IMR-90 (cell line): ENCODE results near the gene C6orf15. TPM values are rescaled to one million over a fixed set of nuclear protein-coding genes. Genes with fewer than 3 reads are reported as not detected.

ENCODE experiments used
- ATAC-seq: fragments of 200-7000 bp; cut with Tn5 transposase; 2 replicates; pipeline ENCODE4 v1.9.1; 2020; ENCODE audit warnings: low read depth, mild to moderate bottlenecking, moderate library complexity
- BruUV-seq: library from RNA; stranded (reverse); fragments of 400-500 nt; replicated peaks from 2 replicates; lab custom pipeline; 2021; lab: Mats Ljungman, UMichigan
- CTCF ChIA-PET: fragments of 300-600 bp; formaldehyde crosslinking; extraction: SDS; loops from one replicate; lab custom pipeline; 2021; ENCODE audit warnings: antibody characterized with exemption; lab: Yijun Ruan, JAX
- POLR2A ChIA-PET: fragments of 300-600 bp; sonication (Branson Sonifier 250); formaldehyde crosslinking; loops from one replicate; lab custom pipeline; 2022; ENCODE audit warnings: antibody characterized with exemption; ENCODE audit not compliant: unreplicated experiment; lab: Charles Lee
- DNase-seq: peaks from one replicate; pipeline ENCODE4 v3.0.0; 2013
- H2AFZ ChIP-seq: replicated peaks from 2 replicates; pipeline ENCODE3; 2013; ENCODE audit warnings: low read length, mild to moderate bottlenecking; ENCODE audit not compliant: poor library complexity
- H2AK5ac ChIP-seq: 2 replicates; pipeline ENCODE4 v1.6.1; 2013; ENCODE audit warnings: low read depth, low read length, inconsistent platforms
- H2AK9ac ChIP-seq: replicated peaks from 2 replicates; pipeline ENCODE3; 2013; ENCODE audit warnings: mild to moderate bottlenecking, low read depth, low read length, moderate library complexity; ENCODE audit not compliant: poor library complexity
- H2BK120ac ChIP-seq: 2 replicates; pipeline ENCODE4 v1.6.1; 2013; ENCODE audit warnings: low read depth, low read length, inconsistent platforms
- H2BK15ac ChIP-seq: 3 replicates; pipeline ENCODE4 v1.6.1; 2013; ENCODE audit warnings: low read depth, low read length, inconsistent platforms
- H2BK20ac ChIP-seq: 2 replicates; pipeline ENCODE4 v1.6.1; 2013; ENCODE audit warnings: low read depth, mild to moderate bottlenecking, inconsistent platforms, low read length, moderate library complexity
- H2BK5ac ChIP-seq: 2 replicates; pipeline ENCODE4 v1.6.1; 2013; ENCODE audit warnings: mild to moderate bottlenecking, low read depth, low read length, inconsistent platforms; ENCODE audit not compliant: poor library complexity, severe bottlenecking
- H3K14ac ChIP-seq: replicated peaks from 2 replicates; pipeline ENCODE4 v1.6.1; 2013; ENCODE audit warnings: low read depth, low read length, inconsistent platforms
- H3K18ac ChIP-seq: 2 replicates; pipeline ENCODE4 v1.6.1; 2013; ENCODE audit warnings: low read depth, low read length, control low read depth
- H3K23ac ChIP-seq: 2 replicates; pipeline ENCODE4 v1.6.1; 2013; ENCODE audit warnings: low read depth, low read length, inconsistent platforms
- H3K27ac ChIP-seq: 2 replicates; pipeline ENCODE4 v1.5.1; 2013; ENCODE audit warnings: mild to moderate bottlenecking, control low read depth, low read length; ENCODE audit not compliant: insufficient read depth
- H3K27me3 ChIP-seq: 2 replicates; pipeline ENCODE4 v1.6.1; 2013; ENCODE audit warnings: low read length; ENCODE audit not compliant: control insufficient read depth, insufficient read depth
- H3K36me3 ChIP-seq: 2 replicates; pipeline ENCODE4 v1.6.1; 2013; ENCODE audit warnings: low read length, mixed read lengths; ENCODE audit not compliant: control insufficient read depth, insufficient read depth
- H3K4ac ChIP-seq: 2 replicates; pipeline ENCODE4 v1.6.1; 2013; ENCODE audit warnings: low read depth, low read length, inconsistent platforms
- H3K4me1 ChIP-seq: 2 replicates; pipeline ENCODE4 v1.6.1; 2013; ENCODE audit warnings: low read length, mixed read lengths; ENCODE audit not compliant: control insufficient read depth, insufficient read depth
- H3K4me2 ChIP-seq: 2 replicates; pipeline ENCODE4 v1.6.1; 2013; ENCODE audit warnings: low read depth, mild to moderate bottlenecking, control low read depth, low read length, moderate library complexity
- H3K4me3 ChIP-seq: 2 replicates; pipeline ENCODE4 v1.5.1; 2013; ENCODE audit warnings: low read depth, mild to moderate bottlenecking, control low read depth, low read length, moderate library complexity; ENCODE audit not compliant: insufficient read depth
- H3K56ac ChIP-seq: 2 replicates; pipeline ENCODE4 v1.6.1; 2013; ENCODE audit warnings: low read length, inconsistent platforms; ENCODE audit not compliant: insufficient read depth; ENCODE audit errors: extremely low read depth
- H3K79me1 ChIP-seq, 2 experiments: 2 replicates each; pipeline ENCODE4 v1.6.1; 2013; ENCODE audit warnings: low read length in 2 of 2, inconsistent platforms in 1 of 2, low read depth in 1 of 2
- H3K9ac ChIP-seq: 2 replicates; pipeline ENCODE4 v1.6.1; 2013; ENCODE audit warnings: low read depth, low read length, control low read depth
- H3K9me1 ChIP-seq: 2 replicates; pipeline ENCODE4 v1.6.1; 2013; ENCODE audit warnings: low read length, inconsistent platforms; ENCODE audit not compliant: insufficient read depth
- H3K9me3 ChIP-seq: 2 replicates; pipeline ENCODE4 v1.6.1; 2013; ENCODE audit warnings: low read length; ENCODE audit not compliant: control insufficient read depth, insufficient read depth
- H4K20me1 ChIP-seq: 2 replicates; pipeline ENCODE4 v1.6.1; 2013; ENCODE audit warnings: low read length, inconsistent platforms; ENCODE audit not compliant: insufficient read depth
- H4K5ac ChIP-seq: 2 replicates; pipeline ENCODE4 v1.6.1; 2013; ENCODE audit warnings: mild to moderate bottlenecking, low read depth, low read length, control low read depth
- H4K8ac ChIP-seq, 2 experiments: 2 replicates each; pipeline ENCODE4 v1.6.1; 2013; ENCODE audit warnings: low read depth in 2 of 2, low read length in 2 of 2, control low read depth in 1 of 2, inconsistent platforms in 1 of 2
- H4K91ac ChIP-seq: 2 replicates; pipeline ENCODE4 v1.6.1; 2013; ENCODE audit warnings: low read depth, low read length, inconsistent platforms; ENCODE audit not compliant: insufficient read depth
- BHLHE40 ChIP-seq: fragments of 150-350 bp; IDR thresholded peaks from 2 replicates; pipeline ENCODE4 v1.6.1; 2016; ENCODE audit warnings: mild to moderate bottlenecking, low read depth, low read length
- CEBPB ChIP-seq: IDR thresholded peaks from 2 replicates; pipeline ENCODE4 v1.6.1; 2012; ENCODE audit warnings: low read depth, low read length, improper control_type of control experiment
- CHD1 ChIP-seq: IDR thresholded peaks from 2 replicates; pipeline ENCODE4 v1.6.1; 2012; ENCODE audit warnings: low read depth, low read length, improper control_type of control experiment
- FOS ChIP-seq: fragments of 150-350 bp; IDR thresholded peaks from 2 replicates; pipeline ENCODE4 v1.6.1; 2016; ENCODE audit warnings: low read depth, low read length
- MAFK ChIP-seq: IDR thresholded peaks from 2 replicates; pipeline ENCODE4 v1.6.1; 2012; ENCODE audit warnings: low read depth, low read length, improper control_type of control experiment
- MAZ ChIP-seq: IDR thresholded peaks from 2 replicates; pipeline ENCODE4 v1.6.1; 2012; ENCODE audit warnings: low read depth, mild to moderate bottlenecking, low read length, improper control_type of control experiment, moderate library complexity, borderline replicate concordance
- MXI1 ChIP-seq: IDR thresholded peaks from 2 replicates; pipeline ENCODE4 v1.6.1; 2012; ENCODE audit warnings: low read depth, mild to moderate bottlenecking, low read length, moderate library complexity, borderline replicate concordance
- NFE2L2 ChIP-seq: fragments of 150-350 bp; IDR thresholded peaks from 2 replicates; pipeline ENCODE4 v1.6.1; 2016; ENCODE audit warnings: low read depth, mild to moderate bottlenecking, low read length
- POLR2A ChIP-seq: IDR thresholded peaks from 2 replicates; pipeline ENCODE4 v1.6.1; 2012; ENCODE audit warnings: mild to moderate bottlenecking, low read depth, low read length
- RAD21 ChIP-seq: IDR thresholded peaks from 2 replicates; pipeline ENCODE4 v1.6.1; 2012; ENCODE audit warnings: low read length, improper control_type of control experiment
- RCOR1 ChIP-seq: IDR thresholded peaks from 2 replicates; pipeline ENCODE4 v1.6.1; 2012; ENCODE audit warnings: mild to moderate bottlenecking, low read length, improper control_type of control experiment; ENCODE audit not compliant: insufficient replicate concordance
- RFX5 ChIP-seq: IDR thresholded peaks from 2 replicates; pipeline ENCODE4 v1.8.0; 2012; ENCODE audit warnings: low read depth, mild to moderate bottlenecking, low read length, moderate library complexity
- SMC3 ChIP-seq: fragments of 150-350 bp; IDR thresholded peaks from 2 replicates; pipeline ENCODE4 v1.6.1; 2016; ENCODE audit warnings: low read depth, mild to moderate bottlenecking, antibody characterized with exemption, low read length, moderate library complexity
- WGBS, 2 experiments: methylation state at CpG; one replicate each; pipeline versions ENCODE4 v1.1.5 to v1.1.7; 2013; ENCODE audit warnings: missing lambda C conversion rate in 2 of 2; ENCODE audit not compliant: insufficient read length in 1 of 2; ENCODE audit errors: extremely low coverage in 2 of 2; 5-methylcytosine and 5-hydroxymethylcytosine counted together
- dilution Hi-C: fragments of 300-500 bp; cut with HindIII; formaldehyde crosslinking; loops from one replicate; pipeline ENCODE4 v1.14.3; 2018; ENCODE audit warnings: low sequenced_read_pairs; ENCODE audit not compliant: unreplicated experiment
- in situ Hi-C: fragments of 300-500 bp; cut with MboI; formaldehyde crosslinking; loops from 3 replicates; pipeline ENCODE4 v1.14.3; 2019; ENCODE audit warnings: low sequenced_read_pairs, inconsistent platforms, mixed read lengths
- intact Hi-C: fragments of 100-400 bp; cut with micrococcal nuclease; formaldehyde crosslinking; loops from 2 replicates; pipeline ENCODE4 v1.10.0; 2022
- polyA plus RNA-seq, 3 experiments: library from polyadenylated mRNA; depleted of rRNA; stranded (reverse); fragments of >200 nt; gene quantifications; 2 replicates each; pipeline ENCODE4 v1.2.3, GENCODE V29; 2012; ENCODE audit warnings: low replicate concordance in 1 of 3
- total RNA-seq: library from RNA; depleted of rRNA; stranded (reverse); fragments of >200 nt; gene quantifications from 2 replicates; pipeline ENCODE4 v1.2.3, GENCODE V29; 2012
- TF ChIP-seq, protein P1 (sequence below): conservative IDR thresholded peaks from 2 replicates; pipeline ENCODE4 v1.5.1; 2012; ENCODE audit warnings: mild to moderate bottlenecking, low read depth, low read length, improper control_type of control experiment
- TF ChIP-seq, protein P2 (sequence below): fragments of 150-350 bp; IDR thresholded peaks from 2 replicates; pipeline ENCODE4 v1.6.1; 2016; ENCODE audit warnings: low read depth, mild to moderate bottlenecking, low read length, moderate library complexity, borderline replicate concordance
- TF ChIP-seq, protein P3 (sequence below): fragments of 150-350 bp; IDR thresholded peaks from 2 replicates; pipeline ENCODE4 v1.6.1; 2017; ENCODE audit warnings: mild to moderate bottlenecking, antibody characterized with exemption, low read length, low read depth

The C6orf15 gene
- total and polyA plus RNA-seq, 2 of the 4 experiments (the other 2 are of a cell fraction): not detected

DNA sequence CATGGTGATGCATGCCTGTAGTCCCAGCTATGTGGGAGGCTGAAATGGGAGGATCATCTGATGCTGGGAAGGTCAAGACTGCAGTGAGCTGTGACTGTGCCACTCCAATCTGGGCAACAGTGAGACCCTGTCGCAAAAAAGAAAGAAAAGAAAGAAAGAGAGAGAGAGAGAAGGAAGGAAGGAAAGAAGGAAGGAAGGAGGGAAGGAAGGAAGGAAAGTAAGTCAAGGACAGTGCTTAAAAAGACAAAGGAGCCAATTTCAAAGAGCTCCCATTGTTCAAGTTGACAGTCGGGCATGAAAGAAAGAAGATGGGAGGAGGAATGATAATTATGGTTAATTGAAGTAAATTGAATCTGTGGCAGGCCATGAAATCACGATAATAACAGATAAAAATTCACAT, 16.2 kb downstream of the C6orf15 start:
- H3K4ac ChIP-seq: no peak overlapping the region
- H4K8ac ChIP-seq: no peak overlapping the region
- no peak overlapping the region for H3K9ac ChIP-seq
- no peak for DNase-seq
- no peak overlapping the region for H2BK15ac ChIP-seq
- no peak for ATAC-seq
- no peaks in the 10 kb centered on the region for H3K4me1 ChIP-seq
- no TSS peak for BruUV-seq
- H4K91ac ChIP-seq: no peak overlapping the region
- H2AK5ac ChIP-seq: no peak overlapping the region
- no peak overlapping the region for H2BK20ac ChIP-seq
- in situ Hi-C loops: loop anchor here (25.0 kb wide), 1 partner anchor 609 kb away; the partner anchor contains the start of gene HLA-E
- dilution Hi-C loops: no loop called here
- no peaks in the 10 kb centered on the region for H3K36me3 ChIP-seq
- H3K9me3 ChIP-seq: no peaks in the 10 kb centered on the region
- intact Hi-C loops: no loop called here
- no peak overlapping the region for H3K27ac ChIP-seq
- no peaks in the 10 kb centered on the region for H4K20me1 ChIP-seq
- H3K4me2 ChIP-seq: no peak overlapping the region
- H3K4me3 ChIP-seq: no peak overlapping the region
- H3K18ac ChIP-seq: no peak overlapping the region
- TF ChIP-seq RFX5 (no peak), RCOR1 (no peak), MXI1 (no peak), POLR2A (no peak), CEBPB (no peak), CHD1 (no peak), BHLHE40 (no peak), RAD21 (no peak), SMC3 (no peak), MAZ (no peak), MAFK (no peak), NFE2L2 (no peak), FOS (no peak)
- TF ChIP-seq, protein P1, sequence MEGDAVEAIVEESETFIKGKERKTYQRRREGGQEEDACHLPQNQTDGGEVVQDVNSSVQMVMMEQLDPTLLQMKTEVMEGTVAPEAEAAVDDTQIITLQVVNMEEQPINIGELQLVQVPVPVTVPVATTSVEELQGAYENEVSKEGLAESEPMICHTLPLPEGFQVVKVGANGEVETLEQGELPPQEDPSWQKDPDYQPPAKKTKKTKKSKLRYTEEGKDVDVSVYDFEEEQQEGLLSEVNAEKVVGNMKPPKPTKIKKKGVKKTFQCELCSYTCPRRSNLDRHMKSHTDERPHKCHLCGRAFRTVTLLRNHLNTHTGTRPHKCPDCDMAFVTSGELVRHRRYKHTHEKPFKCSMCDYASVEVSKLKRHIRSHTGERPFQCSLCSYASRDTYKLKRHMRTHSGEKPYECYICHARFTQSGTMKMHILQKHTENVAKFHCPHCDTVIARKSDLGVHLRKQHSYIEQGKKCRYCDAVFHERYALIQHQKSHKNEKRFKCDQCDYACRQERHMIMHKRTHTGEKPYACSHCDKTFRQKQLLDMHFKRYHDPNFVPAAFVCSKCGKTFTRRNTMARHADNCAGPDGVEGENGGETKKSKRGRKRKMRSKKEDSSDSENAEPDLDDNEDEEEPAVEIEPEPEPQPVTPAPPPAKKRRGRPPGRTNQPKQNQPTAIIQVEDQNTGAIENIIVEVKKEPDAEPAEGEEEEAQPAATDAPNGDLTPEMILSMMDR: no peak
- TF ChIP-seq, protein P2, sequence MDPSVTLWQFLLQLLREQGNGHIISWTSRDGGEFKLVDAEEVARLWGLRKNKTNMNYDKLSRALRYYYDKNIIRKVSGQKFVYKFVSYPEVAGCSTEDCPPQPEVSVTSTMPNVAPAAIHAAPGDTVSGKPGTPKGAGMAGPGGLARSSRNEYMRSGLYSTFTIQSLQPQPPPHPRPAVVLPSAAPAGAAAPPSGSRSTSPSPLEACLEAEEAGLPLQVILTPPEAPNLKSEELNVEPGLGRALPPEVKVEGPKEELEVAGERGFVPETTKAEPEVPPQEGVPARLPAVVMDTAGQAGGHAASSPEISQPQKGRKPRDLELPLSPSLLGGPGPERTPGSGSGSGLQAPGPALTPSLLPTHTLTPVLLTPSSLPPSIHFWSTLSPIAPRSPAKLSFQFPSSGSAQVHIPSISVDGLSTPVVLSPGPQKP: no peak
- TF ChIP-seq, protein P3, sequence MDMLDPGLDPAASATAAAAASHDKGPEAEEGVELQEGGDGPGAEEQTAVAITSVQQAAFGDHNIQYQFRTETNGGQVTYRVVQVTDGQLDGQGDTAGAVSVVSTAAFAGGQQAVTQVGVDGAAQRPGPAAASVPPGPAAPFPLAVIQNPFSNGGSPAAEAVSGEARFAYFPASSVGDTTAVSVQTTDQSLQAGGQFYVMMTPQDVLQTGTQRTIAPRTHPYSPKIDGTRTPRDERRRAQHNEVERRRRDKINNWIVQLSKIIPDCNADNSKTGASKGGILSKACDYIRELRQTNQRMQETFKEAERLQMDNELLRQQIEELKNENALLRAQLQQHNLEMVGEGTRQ: no peak
- no peak overlapping the region for H3K14ac ChIP-seq
- ChIA-PET POLR2A (no interaction called here), CTCF (interaction anchor here (1.2 kb wide), 1 partner anchor 9 kb away, joined by 3 read pairs; no protein-coding TSS in a partner anchor)
- no peak overlapping the region for H3K56ac ChIP-seq
- H2BK5ac ChIP-seq: no peak overlapping the region
- no peaks in the 10 kb centered on the region for H3K9me1 ChIP-seq
- no peaks in the 10 kb centered on the region for H3K79me1 ChIP-seq
- H2AFZ ChIP-seq: no peak overlapping the region
- H2AK9ac ChIP-seq: no peak overlapping the region
- peaks cover 4% of the 10 kb centered on the region for H3K27me3 ChIP-seq
- H3K23ac ChIP-seq: no peak overlapping the region
- 100% methylated on average over 1 of the region's 3 CpGs; no CpG with 5 or more reads in 1 of the 2 experiments for WGBS, 2 experiments
- H4K5ac ChIP-seq: no peak overlapping the region
- no peak overlapping the region for H2BK120ac ChIP-seq
